GM19438 (cell line): ENCODE results near the gene IL15.
A peak's percentile ranks its signal among the peaks of the same experiment; 100 is the strongest.

Source experiments
- ATAC-seq: cut with Tn5 transposase; IDR thresholded peaks from one replicate; pipeline ENCODE4 v1.9.1; 2021; ENCODE audit warnings: low read depth; ENCODE audit not compliant: unreplicated experiment

Gene IL15

DNA sequence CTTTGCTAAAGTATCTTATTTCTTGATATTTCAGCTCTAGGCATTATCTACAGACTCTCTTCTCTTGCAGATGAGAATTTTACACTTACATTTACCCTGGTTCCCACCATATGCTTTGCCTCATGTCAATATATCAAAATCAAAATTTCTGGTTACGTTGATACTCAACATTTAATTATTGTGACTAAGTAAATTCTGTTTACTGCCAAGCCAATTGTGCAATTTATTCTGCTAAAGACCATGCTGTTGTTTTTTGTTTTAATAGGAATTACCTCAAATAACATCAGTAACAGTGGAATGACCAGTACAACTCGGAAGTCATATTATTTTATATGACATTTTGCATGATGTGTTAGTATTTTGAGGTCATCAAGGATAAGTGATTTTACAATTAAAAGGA is 125.5 kb downstream of the IL15 start:
- ATAC-seq: no peak

DNA sequence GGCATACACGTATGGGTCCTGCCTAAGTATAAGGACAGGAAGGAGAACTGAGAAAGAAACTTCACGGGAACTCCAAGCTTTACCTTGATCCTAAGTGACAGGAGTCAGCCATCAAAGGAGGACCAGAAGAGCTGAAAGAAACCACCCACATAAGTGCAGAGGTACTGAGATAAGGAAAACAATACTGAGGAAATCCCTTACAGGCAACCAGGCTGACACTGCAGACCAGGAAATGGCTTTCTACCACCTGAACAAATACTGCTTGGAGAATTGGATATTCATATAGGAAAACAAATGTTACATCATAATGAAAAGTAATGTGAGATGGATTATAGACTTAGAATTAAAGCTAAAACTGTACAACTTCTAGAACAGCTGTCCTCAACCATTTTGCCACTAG is 127.0 kb downstream of the IL15 start:
- no peak for ATAC-seq

DNA sequence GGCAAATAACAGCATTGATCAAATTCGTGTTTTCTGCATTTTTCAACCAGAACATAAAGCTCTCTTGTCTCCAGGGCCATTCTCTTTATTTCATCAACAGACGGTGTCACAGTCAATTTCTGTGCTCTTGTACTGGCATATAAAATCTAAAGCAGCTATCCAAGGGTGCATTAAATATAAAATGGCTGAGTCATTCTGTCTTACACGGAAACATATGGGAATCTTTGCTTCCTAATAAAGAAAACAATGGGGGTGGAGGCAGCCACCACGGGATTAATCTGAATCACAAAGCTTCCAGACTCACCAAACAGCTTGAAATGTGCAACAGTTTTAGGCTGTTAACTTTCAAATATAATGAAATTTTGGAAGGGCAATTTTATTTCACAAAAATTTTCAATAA is 132.6 kb downstream of the IL15 start:
- ATAC-seq: no peak

DNA sequence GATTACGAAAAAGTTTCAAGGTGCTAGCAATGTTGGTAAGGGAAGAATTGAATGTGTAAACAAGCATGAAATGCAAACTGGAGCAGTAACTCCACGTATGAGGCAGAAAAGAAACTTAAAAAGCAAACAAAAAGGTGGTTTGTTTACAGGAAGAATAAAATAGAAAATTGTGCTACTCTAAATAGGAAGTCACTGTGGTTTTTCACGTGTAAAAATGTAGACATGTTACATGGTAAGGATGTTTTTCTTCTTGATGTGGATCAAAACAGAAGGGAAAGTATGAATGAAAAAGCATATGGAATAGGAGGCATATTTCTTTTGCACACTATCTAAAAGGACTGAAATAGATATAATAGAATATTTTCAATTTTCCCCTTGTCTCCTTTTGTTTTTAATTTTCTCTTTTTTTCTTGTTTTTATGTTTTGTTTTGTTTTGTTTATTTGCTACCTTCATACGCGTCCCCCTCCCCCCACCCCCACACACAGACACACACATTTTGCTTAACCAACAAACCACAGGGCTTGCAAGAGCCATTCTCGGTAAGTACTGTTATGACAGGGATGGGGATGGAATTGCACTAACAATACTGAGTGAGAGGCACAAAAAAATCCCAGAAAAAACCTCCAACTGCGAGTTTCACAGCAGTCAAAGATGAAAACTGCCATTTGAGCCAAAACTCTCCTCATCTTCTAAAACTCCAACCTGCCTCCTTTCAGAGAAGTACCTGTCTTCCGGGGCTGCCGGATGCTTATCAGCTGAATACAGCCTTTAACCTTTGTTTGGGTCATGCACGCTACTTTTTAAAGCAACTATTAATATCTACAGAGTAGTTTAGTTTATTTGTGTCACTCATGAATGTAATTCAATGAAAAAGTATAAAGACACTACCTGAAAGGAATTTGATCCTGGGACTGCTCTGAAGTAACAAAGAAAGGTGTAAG is 135.8 kb downstream of the IL15 start:
- peak; percentile 64 for ATAC-seq

DNA sequence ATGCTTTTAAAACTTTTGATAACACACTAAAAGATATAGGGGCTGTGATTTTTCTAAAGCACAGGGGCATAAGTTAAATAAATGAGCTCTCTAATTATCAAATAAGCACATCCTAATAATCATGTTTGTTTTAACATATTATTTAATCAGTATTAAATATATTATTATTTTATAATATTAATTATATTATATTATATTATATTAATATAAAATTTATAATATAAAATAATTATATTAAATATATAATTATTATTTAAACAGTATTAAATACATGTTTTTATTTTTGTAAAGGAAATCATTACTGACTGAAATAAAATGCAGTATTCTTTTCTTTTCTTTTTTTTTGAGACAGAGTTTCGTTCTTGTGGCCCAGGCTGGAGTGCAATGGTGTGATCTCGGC is 136.5 kb downstream of the IL15 start:
- no peak for ATAC-seq

DNA sequence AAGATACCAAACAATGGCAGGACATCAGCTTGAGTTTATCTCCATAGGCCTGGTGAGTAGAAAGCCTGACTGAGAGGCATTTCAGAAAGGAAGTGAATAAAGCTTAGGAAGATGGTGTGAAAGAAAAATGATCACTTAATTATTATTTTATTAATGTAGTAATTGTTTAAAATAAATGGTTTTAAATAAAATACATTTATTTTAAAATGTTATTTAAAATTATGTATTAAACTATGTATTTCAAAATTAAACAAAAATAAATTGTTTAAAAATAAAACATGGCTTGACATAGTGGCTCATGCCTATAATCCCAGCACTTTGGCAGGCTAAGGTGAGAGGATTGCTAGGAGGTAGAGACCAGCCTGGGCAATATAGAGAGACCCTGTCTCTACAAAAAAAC is 145.8 kb downstream of the IL15 start:
- no peak for ATAC-seq
